SK-N-MC (cell line): ENCODE measurements around the gene ELAVL1.

Experiments used
- DNase-seq: peaks from one replicate; pipeline ENCODE4 v3.0.0-alpha.2; 2011; ENCODE audit warnings: low read depth, low spot score
- H3K27ac ChIP-seq: fragments of 200-600 bp; sonication (generic); 2 replicates; pipeline ENCODE4 v1.5.1; 2016; ENCODE audit warnings: mixed run types
- H3K36me3 ChIP-seq: fragments of 200-600 bp; sonication (generic); 2 replicates; pipeline ENCODE4 v1.6.1; 2017; ENCODE audit warnings: antibody characterized with exemption, low read length, mixed read lengths; ENCODE audit not compliant: insufficient read depth
- H3K4me3 ChIP-seq: fragments of 200-600 bp; sonication (generic); 2 replicates; pipeline ENCODE4 v1.5.1; 2016
- H3K9ac ChIP-seq: fragments of 200-600 bp; sonication (generic); 2 replicates; pipeline ENCODE4 v1.8.0; 2017; ENCODE audit warnings: mixed run types, mixed read lengths; ENCODE audit not compliant: insufficient read length
- H3K9me3 ChIP-seq: fragments of 200-600 bp; sonication (generic); 2 replicates; pipeline ENCODE4 v1.6.1; 2017; ENCODE audit warnings: low read depth, mild to moderate bottlenecking, antibody characterized with exemption, low read length, moderate library complexity, mixed read lengths
- EZH2 ChIP-seq: fragments of 200-600 bp; sonication (generic); IDR thresholded peaks from one replicate; pipeline ENCODE4 v1.6.1; 2017; ENCODE audit warnings: antibody characterized with exemption
- FOXP2 ChIP-seq: optimal IDR thresholded peaks from 2 replicates; pipeline ENCODE3; 2011; ENCODE audit warnings: mild to moderate bottlenecking, moderate library complexity; ENCODE audit not compliant: insufficient read depth; ENCODE audit errors: extremely low read length, control extremely low read depth
- POLR2AphosphoS5 ChIP-seq: IDR thresholded peaks from 2 replicates; pipeline ENCODE4 v1.6.1; 2012; ENCODE audit warnings: mild to moderate bottlenecking, low read depth, low read length, borderline replicate concordance

ELAVL1 gene

DNA sequence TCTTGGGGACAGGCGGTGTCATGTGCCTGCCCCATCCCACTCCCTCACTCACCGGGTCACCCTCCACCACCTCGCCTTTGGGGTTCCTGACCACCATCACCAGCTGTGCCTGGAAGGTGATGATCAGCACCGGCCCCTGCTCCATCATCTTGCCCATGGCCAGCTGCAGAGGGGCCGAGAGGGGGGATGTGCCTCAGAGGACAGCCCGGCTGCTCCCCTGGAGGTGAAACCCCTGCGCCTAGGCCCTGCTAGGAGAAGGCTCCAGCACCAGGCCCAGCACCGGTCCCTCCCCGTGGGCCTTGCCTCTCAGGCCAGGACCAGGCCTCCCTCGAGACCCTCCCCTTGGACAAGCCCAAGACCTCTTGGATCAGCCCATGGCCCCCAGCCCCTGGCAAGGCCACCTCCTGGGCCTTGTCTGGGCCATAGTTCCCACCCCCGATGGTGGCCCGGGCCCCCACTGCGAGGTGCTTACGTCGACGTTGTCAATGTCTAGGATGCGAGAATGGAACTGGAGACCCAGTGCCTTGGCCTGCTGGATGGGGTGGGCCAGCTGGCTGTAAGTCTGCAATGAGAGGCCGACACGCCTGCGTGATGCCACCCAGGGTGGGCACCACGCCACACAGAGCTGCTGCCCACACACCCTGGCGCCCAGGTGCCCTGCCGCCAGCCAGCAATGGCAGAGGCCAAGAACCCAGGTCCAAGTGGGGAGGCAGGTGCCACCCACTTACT lies 77.7 kb downstream of the ELAVL1 start:
- Histone ChIP-seq H3K9me3 (no peaks in the 10 kb centered on the region), H3K9ac (no peak overlapping the region), H3K27ac (peak overlapping the region; percentile 78), H3K4me3 (no peak overlapping the region), H3K36me3 (peaks cover 29% of the 10 kb centered on the region)
- TF ChIP-seq POLR2AphosphoS5 (peak; percentile 33; the same call in 1 of the 2 replicates), FOXP2 (no peak)
- DNase-seq, result no peak

GRCh38 chr19:7926727-7927604 lies 78.5 kb downstream of the ELAVL1 start:
- H3K9me3 ChIP-seq, result no peaks in the 10 kb centered on the region
- peaks cover 29% of the 10 kb centered on the region for H3K36me3 ChIP-seq
- no peak overlapping the region for H3K4me3 ChIP-seq
- TF ChIP-seq EZH2 (no peak), FOXP2 (no peak), POLR2AphosphoS5 (no peak)
- DNase-seq, result no peak
- no peak overlapping the region for H3K9ac ChIP-seq
- no peak overlapping the region for H3K27ac ChIP-seq

GRCh38 chr19:7926021-7926726 lies 79.3 kb downstream of the ELAVL1 start, which contains the start of gene CTXN1:
Gene CTXN1, minus strand, starts transcription at chr19:7926135. Its CDS starts 597 bp downstream, at chr19:7925538.
- Histone ChIP-seq H3K4me3 (peak within 1 kb of the TSS; percentile 83), H3K36me3 (peaks cover 22% of the 10 kb centered on the region), H3K9me3 (no peaks in the 10 kb centered on the region), H3K9ac (peak within 1 kb of the TSS; percentile 71), H3K27ac (peak within 1 kb of the TSS; percentile 57; the same call in 1 of the 2 replicates)
- TF ChIP-seq POLR2AphosphoS5 (no peak; the same call in none of the 2 replicates), EZH2 (no peak), FOXP2 (no peak)
- no peak for DNase-seq

DNA sequence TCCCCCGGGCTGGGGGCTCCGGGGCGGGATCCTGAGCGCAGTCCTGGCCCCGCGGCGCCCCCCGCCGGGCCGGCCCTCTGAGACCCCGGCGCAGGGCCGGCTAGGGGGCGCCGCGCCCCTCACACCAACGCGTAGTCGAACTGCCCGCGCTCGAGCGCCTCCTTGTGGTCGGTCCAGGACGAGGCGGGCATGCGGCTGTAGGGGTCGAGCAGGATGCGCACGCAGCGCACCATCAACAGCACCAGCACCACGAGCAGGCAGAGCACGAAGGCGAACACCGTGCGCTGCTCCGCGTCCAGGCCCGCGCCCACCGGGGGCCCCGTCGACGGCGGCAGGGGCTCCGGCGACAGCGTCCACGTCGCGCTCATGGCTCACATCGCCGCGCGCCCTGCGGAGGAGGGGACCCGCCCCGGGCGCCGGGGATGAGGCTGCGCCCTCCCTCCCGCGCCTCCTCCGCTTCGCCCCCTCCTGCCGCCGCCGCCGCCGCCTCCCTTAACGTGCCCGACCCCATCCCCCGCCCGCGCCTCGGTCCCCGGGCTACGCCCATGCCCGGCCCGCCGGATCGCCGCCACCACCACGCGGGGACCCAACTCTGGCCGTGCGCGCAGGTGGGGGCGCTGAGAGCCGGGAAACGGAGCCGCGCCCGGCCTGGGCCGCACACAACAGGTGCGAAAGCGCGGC lies 80.1 kb downstream of the ELAVL1 start:
- H3K9ac ChIP-seq, result peak overlapping the region; percentile 71
- DNase-seq, result no peak
- TF ChIP-seq FOXP2, result no peak
- TF ChIP-seq POLR2AphosphoS5, result peak; percentile 34; the same call in 1 of the 2 replicates
- peaks cover 13% of the 10 kb centered on the region for H3K36me3 ChIP-seq
- no peaks in the 10 kb centered on the region for H3K9me3 ChIP-seq
- H3K4me3 ChIP-seq, result peak overlapping the region; percentile 83
- peak overlapping the region; percentile 57; the same call in 1 of the 2 replicates for H3K27ac ChIP-seq

DNA sequence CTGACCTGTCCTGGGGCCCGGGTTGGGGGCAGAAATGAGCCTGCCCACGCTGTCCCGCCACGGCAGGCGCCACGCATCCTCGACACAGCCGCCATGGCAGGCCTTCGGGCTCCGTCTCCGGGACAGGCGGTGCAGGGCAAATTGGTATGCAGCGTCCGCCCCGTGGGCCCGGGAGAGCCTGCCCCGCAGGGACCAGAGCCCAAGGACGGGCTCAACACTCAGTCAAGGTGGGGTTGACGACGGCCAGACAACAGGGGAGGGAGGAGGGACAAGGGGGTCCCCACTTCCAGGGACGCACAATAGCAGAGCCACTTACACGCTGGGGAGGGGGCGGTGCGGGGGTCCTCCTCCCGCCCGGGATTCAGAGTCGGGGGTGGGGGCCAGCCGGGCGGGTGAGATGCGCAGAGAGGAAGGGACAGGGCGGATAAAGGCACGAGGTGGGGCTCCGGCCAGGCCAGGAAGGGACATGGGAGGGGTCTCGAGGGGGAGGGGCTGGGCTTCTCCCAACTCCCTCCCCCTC lies 80.7 kb downstream of the ELAVL1 start:
- Histone ChIP-seq H3K4me3 (peak overlapping the region; percentile 83), H3K9ac (no peak overlapping the region), H3K27ac (no peak overlapping the region), H3K36me3 (peaks cover 11% of the 10 kb centered on the region; the same call in 1 of the 2 replicates), H3K9me3 (no peaks in the 10 kb centered on the region)
- no peak for DNase-seq
- TF ChIP-seq EZH2, result no peak
- no peak for TF ChIP-seq POLR2AphosphoS5
- TF ChIP-seq FOXP2, result no peak

- Histone ChIP-seq H3K4me3 (no peak overlapping the region; the same call in 1 of the 2 replicates), H3K27ac (0 out of 2 replicates have a peak overlapping the region, but pooled peaks have one; percentile 31), H3K36me3 (peaks cover 11% of the 10 kb centered on the region; the same call in 1 of the 2 replicates), H3K9ac (no peak overlapping the region), H3K9me3 (no peaks in the 10 kb centered on the region)
- DNase-seq, result no peak
- TF ChIP-seq POLR2AphosphoS5 (no peak), FOXP2 (no peak), EZH2 (no peak)
Observed at GRCh38 chr19:7924241-7924640, 81.2 kb downstream of the ELAVL1 start.
